ENCODE data around the gene OR6B2.
A peak's percentile ranks its signal among the peaks of the same experiment; 100 is the strongest.

The OR6B2 gene

GRCh38 chr2:240042740-240043139, 12.5 kb upstream of the OR6B2 start:
- DNase-seq (ENCODE audit: low spot score) (no peak), FAIRE-seq (no peak)

- DNase-seq (ENCODE audit: low spot score) = no peak
- no peak for FAIRE-seq
Measured at GRCh38 chr2:240041363-240041762, 11.1 kb upstream of the OR6B2 start.

DNA sequence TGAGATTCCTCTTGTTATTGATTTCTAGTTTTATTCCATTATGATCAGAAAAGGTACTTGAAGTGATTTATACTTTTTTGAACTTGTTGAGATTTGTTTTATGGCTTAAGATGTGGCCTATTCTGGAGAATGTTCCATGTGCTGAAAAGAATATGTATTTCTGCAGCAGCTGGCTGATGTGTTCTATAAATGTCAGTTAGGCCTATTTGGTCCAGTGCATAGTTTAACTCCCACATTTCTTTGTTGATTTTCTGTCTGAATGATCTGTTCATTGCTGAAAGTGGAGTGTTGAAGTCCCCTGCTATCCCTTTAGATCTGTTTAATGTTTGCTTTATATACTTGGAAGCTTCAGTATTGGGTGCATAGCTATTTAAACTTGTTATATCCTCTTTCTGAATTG, 7.1 kb upstream of the OR6B2 start:
- DNase-seq (ENCODE audit: low spot score) = no peak
- no peak for FAIRE-seq

- no peak for FAIRE-seq
- no peak for DNase-seq (ENCODE audit: low spot score)
Measured at GRCh38 chr2:240033330-240033678, 3.1 kb upstream of the OR6B2 start.

- no peak for FAIRE-seq
Measured at GRCh38 chr2:240032406-240033329, 2.4 kb upstream of the OR6B2 start.

GRCh38 chr2:240024766-240025165, 5.5 kb downstream of the OR6B2 start:
- DNase-seq (ENCODE audit: low spot score) (no peak), FAIRE-seq (no peak)

More at GRCh38 chr2:240032406-240033329, 2.4 kb upstream of the OR6B2 start:
- DNase-seq (ENCODE audit: low spot score) = no peak

DNA sequence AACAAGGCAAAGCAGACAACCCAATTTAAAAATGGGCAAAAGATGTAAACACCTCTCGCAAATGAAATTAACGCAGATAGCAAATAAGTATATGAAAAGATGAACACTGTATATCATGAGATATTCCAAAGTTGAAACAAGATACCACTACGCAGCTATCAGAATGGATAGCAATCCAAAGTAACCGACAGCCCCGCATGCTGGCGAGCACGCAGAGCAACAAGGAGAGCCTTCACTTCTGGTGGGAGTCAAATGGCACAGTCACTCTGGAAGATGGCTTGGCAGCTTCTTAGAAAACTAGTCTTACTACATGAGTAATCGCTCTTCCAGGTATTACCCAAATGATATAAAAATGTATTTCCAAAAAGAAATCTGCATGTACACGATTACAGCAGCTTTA, 6.4 kb downstream of the OR6B2 start:
- no peak for FAIRE-seq
- no peak for DNase-seq (ENCODE audit: low spot score)

DNA sequence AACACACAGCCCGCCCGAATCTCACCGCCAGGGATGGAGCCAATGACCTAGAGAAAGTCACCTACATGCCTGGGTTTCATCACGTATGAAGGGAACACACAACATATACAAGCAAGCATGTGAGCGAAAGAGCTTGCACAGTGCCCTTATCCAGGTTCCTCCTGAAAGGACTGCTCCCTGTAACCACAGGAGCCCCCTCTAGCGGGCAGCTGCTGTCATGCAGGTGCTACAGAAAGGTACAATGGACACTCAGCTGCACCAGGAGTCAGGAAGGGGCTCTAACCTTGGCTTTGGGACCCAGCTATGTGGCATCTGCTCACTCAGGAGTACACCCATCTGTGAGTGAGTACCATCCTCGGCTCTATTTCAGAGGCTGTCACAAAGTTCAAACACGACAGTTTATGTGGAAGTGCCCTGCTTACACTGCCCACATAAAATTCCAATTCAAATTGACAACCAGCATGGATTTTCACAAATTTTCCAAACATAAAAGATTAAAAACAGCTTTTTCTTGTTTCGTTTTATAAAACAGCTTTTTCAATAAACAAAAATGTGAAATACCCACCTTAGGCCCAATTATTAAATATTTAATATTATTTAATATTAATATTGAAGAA, 8.6 kb downstream of the OR6B2 start:
- FAIRE-seq (no peak), DNase-seq (ENCODE audit: low spot score) (peak; percentile 42)

- DNase-seq (ENCODE audit: low spot score) = no peak
- no peak for FAIRE-seq
Measured at GRCh38 chr2:240018071-240018750, 12.0 kb downstream of the OR6B2 start.

- FAIRE-seq = no peak
- no peak for DNase-seq (ENCODE audit: low spot score)
Measured at GRCh38 chr2:240014327-240014726, 15.9 kb downstream of the OR6B2 start.

- peak; percentile 30 for FAIRE-seq
- DNase-seq (ENCODE audit: low spot score) = no peak
Measured at GRCh38 chr2:240013343-240013742, 16.9 kb downstream of the OR6B2 start.

DNA sequence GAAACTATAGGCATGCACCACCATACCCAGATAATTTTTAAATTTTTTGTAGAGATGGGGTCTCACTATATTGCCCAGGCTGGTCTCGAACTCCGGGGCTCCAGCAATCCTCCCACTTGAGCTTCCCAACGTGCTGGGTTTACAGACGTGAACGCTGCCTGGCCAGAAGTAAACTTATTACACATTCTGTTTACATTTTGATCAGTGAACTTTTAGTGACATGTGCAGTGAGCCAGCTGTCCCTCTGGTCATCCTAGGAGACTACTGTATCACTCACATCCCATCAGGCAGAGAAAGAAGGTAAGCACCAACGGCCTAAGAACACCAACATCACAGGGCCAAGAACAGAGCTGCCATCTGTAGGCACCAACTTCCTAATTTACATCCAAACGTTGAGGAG, 27.2 kb downstream of the OR6B2 start:
- DNase-seq (ENCODE audit: low spot score) (no peak), FAIRE-seq (no peak)

- DNase-seq (ENCODE audit: low spot score) = no peak
- FAIRE-seq = no peak
Measured at GRCh38 chr2:240000671-240001070, 29.6 kb downstream of the OR6B2 start.

GRCh38 chr2:239997686-239998409, 32.4 kb downstream of the OR6B2 start:
- FAIRE-seq (no peak), DNase-seq (ENCODE audit: low spot score) (no peak)

- FAIRE-seq = no peak
- DNase-seq (ENCODE audit: low spot score) = no peak
Measured at GRCh38 chr2:239994086-239994485, 36.1 kb downstream of the OR6B2 start.

DNA sequence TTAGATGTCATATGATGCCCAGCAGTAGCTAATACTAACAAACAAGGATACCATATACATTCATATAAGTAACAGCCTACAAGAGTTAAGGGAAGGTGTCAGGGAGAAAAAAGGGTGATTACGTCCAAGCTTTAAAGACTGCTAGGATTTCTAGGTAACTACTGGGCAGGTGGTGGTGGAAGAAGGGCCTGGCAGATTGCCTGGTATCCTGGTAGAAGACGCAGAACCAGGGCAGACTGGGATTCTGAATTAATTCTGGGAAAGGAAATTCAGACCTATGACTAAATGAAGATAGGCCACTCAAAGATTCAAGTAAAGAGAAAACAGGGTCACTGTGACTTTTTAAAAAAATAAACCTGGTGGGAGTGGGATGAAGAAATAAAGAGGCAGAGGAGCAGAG, 36.9 kb downstream of the OR6B2 start:
- FAIRE-seq = no peak
- no peak for DNase-seq (ENCODE audit: low spot score)

- peak; percentile 40 for DNase-seq (ENCODE audit: low spot score)
- peak; percentile 78 for FAIRE-seq
Measured at GRCh38 chr2:239991689-239992314, 38.4 kb downstream of the OR6B2 start.

DNA sequence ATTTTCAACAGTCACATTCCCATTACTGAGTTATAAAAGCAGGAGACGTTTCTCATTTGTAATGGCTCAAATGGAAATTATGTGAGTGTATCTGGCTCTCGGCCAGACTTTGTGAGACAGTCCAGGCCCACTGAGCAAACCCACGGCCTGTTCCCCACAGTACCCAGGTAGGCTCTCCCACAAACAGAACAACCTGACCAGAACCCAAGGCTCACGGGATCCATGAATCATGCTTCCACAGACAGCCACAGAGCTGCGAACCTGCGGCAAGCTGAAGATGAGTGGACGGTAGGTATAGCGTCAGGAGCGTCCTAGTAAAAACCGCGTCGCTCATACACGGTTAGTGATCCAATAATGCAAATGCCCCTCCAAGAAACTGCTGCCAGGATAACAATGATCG, 39.3 kb downstream of the OR6B2 start:
- DNase-seq (ENCODE audit: low spot score) (no peak), FAIRE-seq (no peak)

GRCh38 chr2:239985356-239985755, 44.9 kb downstream of the OR6B2 start:
- DNase-seq (ENCODE audit: low spot score) = no peak
- FAIRE-seq = no peak

DNA sequence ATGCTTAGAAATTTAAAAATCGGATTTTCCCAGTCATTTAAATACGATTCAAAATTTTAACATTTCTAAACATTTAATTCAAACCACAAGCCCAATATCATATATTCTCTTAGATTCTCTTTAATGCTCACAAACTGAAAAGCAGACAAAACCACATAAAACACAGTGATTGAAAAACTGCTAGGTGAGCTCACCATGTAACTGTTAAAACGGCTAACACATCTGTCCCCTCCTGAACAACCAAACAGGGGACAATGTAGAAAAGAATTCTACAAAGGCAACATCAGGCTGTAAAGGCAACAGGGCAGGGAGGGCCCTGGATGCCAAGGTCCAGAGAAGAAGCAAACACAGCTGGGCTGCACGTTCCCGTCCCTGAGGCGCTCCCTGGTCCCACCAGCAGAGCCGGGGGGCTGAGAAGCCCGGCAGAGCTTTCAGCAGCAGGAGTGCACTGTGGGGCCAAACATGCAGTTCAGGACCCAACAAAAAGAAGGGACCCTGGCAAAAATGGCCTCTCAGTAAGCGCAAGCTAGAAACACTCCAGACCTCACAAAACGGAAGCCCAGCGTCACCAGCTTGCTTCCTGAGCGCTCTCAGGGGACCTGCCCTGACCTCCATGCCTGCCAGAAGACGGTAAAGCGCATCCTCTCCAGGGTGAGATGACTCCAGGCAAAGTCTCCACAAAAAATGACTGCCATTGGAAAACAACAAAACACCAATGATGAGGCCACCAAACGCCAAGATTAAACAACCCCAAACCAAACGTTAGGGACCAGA, 45.6 kb downstream of the OR6B2 start:
- no peak for FAIRE-seq
- DNase-seq (ENCODE audit: low spot score) = no peak
